ENCODE results near the gene AP3M1.
"Not testable (repeated sequence)": the region's sequence is repeated elsewhere in the genome, so short reads cannot be mapped to it uniquely, and the experiment has no call there.

The AP3M1 gene

GRCh38 chr10:74163319-74164068 lies 12.9 kb upstream of the AP3M1 start:
- DNase-seq, result no peak

GRCh38 chr10:74160013-74160412 lies 9.4 kb upstream of the AP3M1 start:
- no peak for DNase-seq

GRCh38 chr10:74156919-74157289 lies 6.3 kb upstream of the AP3M1 start:
- DNase-seq, result no peak

GRCh38 chr10:74153676-74154075 lies 3.0 kb upstream of the AP3M1 start:
- no peak for DNase-seq

GRCh38 chr10:74153123-74153522 lies 2.5 kb upstream of the AP3M1 start:
- DNase-seq, result no peak

- no peak for DNase-seq
Observed at GRCh38 chr10:74151879-74152722, 1.5 kb upstream of the AP3M1 start.

GRCh38 chr10:74150990-74151878 lies 606 bp upstream of the AP3M1 start, which contains the start of gene ADK:
Gene ADK, plus strand, starts transcription at chr10:74151221. Its CDS starts 58 bp downstream, at chr10:74151279.
- peak; percentile 100 for DNase-seq

GRCh38 chr10:74146980-74147379 lies 3.6 kb downstream of the AP3M1 start:
- not testable (repeated sequence) for DNase-seq

- no peak for DNase-seq
Observed at GRCh38 chr10:74145133-74145532, 5.5 kb downstream of the AP3M1 start.

- DNase-seq, result no peak
Observed at GRCh38 chr10:74140553-74140952, 10.1 kb downstream of the AP3M1 start.

- DNase-seq, result no peak
Observed at GRCh38 chr10:74139981-74140380, 10.6 kb downstream of the AP3M1 start.

- not testable (repeated sequence) for DNase-seq
Observed at GRCh38 chr10:74138596-74138995, 12.0 kb downstream of the AP3M1 start.

GRCh38 chr10:74137992-74138391 lies 12.6 kb downstream of the AP3M1 start:
- no peak for DNase-seq

GRCh38 chr10:74135452-74135851 lies 15.2 kb downstream of the AP3M1 start:
- DNase-seq, result no peak

GRCh38 chr10:74133923-74134820 lies 16.5 kb downstream of the AP3M1 start:
- no peak for DNase-seq

GRCh38 chr10:74123081-74123480 lies 27.5 kb downstream of the AP3M1 start:
- DNase-seq, result no peak

- DNase-seq, result no peak
Observed at GRCh38 chr10:74122060-74122459, 28.6 kb downstream of the AP3M1 start.

GRCh38 chr10:74121368-74121767 lies 29.3 kb downstream of the AP3M1 start:
- DNase-seq, result no peak

GRCh38 chr10:74120911-74121310 lies 29.7 kb downstream of the AP3M1 start:
- no peak for DNase-seq

- no peak for DNase-seq
Observed at GRCh38 chr10:74118804-74119203, 31.8 kb downstream of the AP3M1 start.

GRCh38 chr10:74117738-74118137 lies 32.9 kb downstream of the AP3M1 start:
- DNase-seq, result no peak

GRCh38 chr10:74114041-74114448 lies 36.6 kb downstream of the AP3M1 start:
- DNase-seq, result no peak
